ENCODE measurements around the gene MPIG6B.

- TF ChIP-seq, protein P1, sequence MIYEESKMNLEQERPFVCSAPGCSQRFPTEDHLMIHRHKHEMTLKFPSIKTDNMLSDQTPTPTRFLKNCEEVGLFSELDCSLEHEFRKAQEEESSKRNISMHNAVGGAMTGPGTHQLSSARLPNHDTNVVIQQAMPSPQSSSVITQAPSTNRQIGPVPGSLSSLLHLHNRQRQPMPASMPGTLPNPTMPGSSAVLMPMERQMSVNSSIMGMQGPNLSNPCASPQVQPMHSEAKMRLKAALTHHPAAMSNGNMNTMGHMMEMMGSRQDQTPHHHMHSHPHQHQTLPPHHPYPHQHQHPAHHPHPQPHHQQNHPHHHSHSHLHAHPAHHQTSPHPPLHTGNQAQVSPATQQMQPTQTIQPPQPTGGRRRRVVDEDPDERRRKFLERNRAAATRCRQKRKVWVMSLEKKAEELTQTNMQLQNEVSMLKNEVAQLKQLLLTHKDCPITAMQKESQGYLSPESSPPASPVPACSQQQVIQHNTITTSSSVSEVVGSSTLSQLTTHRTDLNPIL (CRISPR knock-in tag; IDR thresholded peaks at IDR 0.05; ENCODE audit: low read depth) = no peak
- TF ChIP-seq RARB (CRISPR knock-in tag; IDR thresholded peaks at IDR 0.05) (no peak), GLIS3 (CRISPR knock-in tag; IDR thresholded peaks at IDR 0.05) (no peak)
Measured at GRCh38 chr6:31676904-31677303, 46.3 kb upstream of the MPIG6B start.
